ENCODE data around the gene SMPD3. TPM values are rescaled to one million over a fixed set of nuclear protein-coding genes. Genes with fewer than 3 reads are reported as not detected.

The SMPD3 gene
- total RNA-seq, 1 experiment from 2014 or later: 0.70 TPM

GRCh38 chr16:68383858-68384257 is 64.5 kb downstream of the SMPD3 start:
- no peaks in the 10 kb centered on the region for H3K23me2 ChIP-seq (ENCODE audit: insufficient read length, low read depth, low read length, poor library complexity, severe bottlenecking)
- no peak overlapping the region for H3K4ac ChIP-seq (ENCODE audit: low read depth, low read length)

More at GRCh38 chr16:68383858-68384257, 64.5 kb downstream of the SMPD3 start:
- Histone ChIP-seq H2BK120ac (ENCODE audit: low read depth, low read length, poor library complexity, severe bottlenecking) (no peak overlapping the region), H4K5ac (ENCODE audit: insufficient read length, low read depth, low read length) (no peak overlapping the region), H3K27ac (ENCODE audit: insufficient read length, low read depth, low read length) (no peak overlapping the region), H3K23ac (ENCODE audit: insufficient read length, low read depth, low read length) (no peak overlapping the region), H3K4me1 (ENCODE audit: insufficient read depth, low read length) (peaks cover 11% of the 10 kb centered on the region; the same call in 1 of the 2 replicates), H3K4me2 (ENCODE audit: insufficient read depth, insufficient read length, low read length) (no peak overlapping the region), H2BK20ac (ENCODE audit: low read depth, low read length, poor library complexity, severe bottlenecking) (no peak overlapping the region), H2BK15ac (ENCODE audit: low read depth, low read length) (no peak overlapping the region), H3K18ac (ENCODE audit: insufficient read length, low read depth, low read length) (no peak overlapping the region), H3K79me2 (ENCODE audit: insufficient read depth, low read length) (no peaks in the 10 kb centered on the region), H2AK5ac (ENCODE audit: insufficient read length, low read length) (no peak overlapping the region), H2BK12ac (ENCODE audit: insufficient read length, low read depth, low read length) (no peak overlapping the region), H4K8ac (replicated peaks; ENCODE audit: insufficient read length, low read depth, low read length) (no peak overlapping the region), H3T11ph (ENCODE audit: low read length) (no peak overlapping the region), H3K27me3 (ENCODE audit: insufficient read depth, low read length) (no peaks in the 10 kb centered on the region), H2AFZ (ENCODE audit: low read length) (no peak overlapping the region), H3K9ac (ENCODE audit: extremely low read depth, insufficient read length, low read length) (no peak overlapping the region), H4K91ac (ENCODE audit: insufficient read length, low read depth, low read length) (no peak overlapping the region), H3K79me1 (ENCODE audit: insufficient read depth, low read depth, low read length, poor library complexity, severe bottlenecking) (no peaks in the 10 kb centered on the region), H3K56ac (ENCODE audit: insufficient read length, low read depth, low read length) (no peak overlapping the region), H3K9me3 (ENCODE audit: control insufficient read depth, low read depth, low read length) (no peaks in the 10 kb centered on the region), H3K14ac (ENCODE audit: insufficient read depth, low read length) (no peak overlapping the region), H4K20me1 (ENCODE audit: control insufficient read depth, insufficient read depth, insufficient read length) (no peaks in the 10 kb centered on the region), H2BK5ac (ENCODE audit: insufficient read length, low read length) (no peak overlapping the region)
- H3K36me3 Mint-ChIP-seq (ENCODE audit: insufficient read depth in 1 of 3, low read depth in 3 of 3): no peaks in the 10 kb centered on the region; a peak in 1 of 7 replicates
- peaks cover 52 to 53% of the 10 kb centered on the region in 2 experiments for H3K4me1 Mint-ChIP-seq
- no peak overlapping the region for H3K4me3 Mint-ChIP-seq
- no peak for TF ChIP-seq CTCF (conservative IDR thresholded peaks at IDR 0.05)
- WGBS (ENCODE audit: extremely low coverage, insufficient read length, low lambda C conversion rate): no CpG with 5 or more reads among the region's 4 CpGs
- H3K27ac Mint-ChIP-seq: peak overlapping the region in 1 of 3 experiments; percentile 24; a peak in 1 of 7 replicates
- DNase-seq: no peak
- peaks cover 8% of the 10 kb centered on the region; the same call in 1 of the 2 replicates for H3K27me3 Mint-ChIP-seq (ENCODE audit: low read depth)
- H3K9me3 Mint-ChIP-seq: no peaks in the 10 kb centered on the region; a peak in 1 of 5 replicates
